HG02884 (cell line): ENCODE data around the gene C3orf52.

ENCODE experiments used
- ATAC-seq: cut with Tn5 transposase; IDR thresholded peaks from one replicate; pipeline ENCODE4 v1.9.1; 2021; ENCODE audit warnings: mild to moderate bottlenecking, moderate library complexity; ENCODE audit not compliant: unreplicated experiment

Gene C3orf52

DNA sequence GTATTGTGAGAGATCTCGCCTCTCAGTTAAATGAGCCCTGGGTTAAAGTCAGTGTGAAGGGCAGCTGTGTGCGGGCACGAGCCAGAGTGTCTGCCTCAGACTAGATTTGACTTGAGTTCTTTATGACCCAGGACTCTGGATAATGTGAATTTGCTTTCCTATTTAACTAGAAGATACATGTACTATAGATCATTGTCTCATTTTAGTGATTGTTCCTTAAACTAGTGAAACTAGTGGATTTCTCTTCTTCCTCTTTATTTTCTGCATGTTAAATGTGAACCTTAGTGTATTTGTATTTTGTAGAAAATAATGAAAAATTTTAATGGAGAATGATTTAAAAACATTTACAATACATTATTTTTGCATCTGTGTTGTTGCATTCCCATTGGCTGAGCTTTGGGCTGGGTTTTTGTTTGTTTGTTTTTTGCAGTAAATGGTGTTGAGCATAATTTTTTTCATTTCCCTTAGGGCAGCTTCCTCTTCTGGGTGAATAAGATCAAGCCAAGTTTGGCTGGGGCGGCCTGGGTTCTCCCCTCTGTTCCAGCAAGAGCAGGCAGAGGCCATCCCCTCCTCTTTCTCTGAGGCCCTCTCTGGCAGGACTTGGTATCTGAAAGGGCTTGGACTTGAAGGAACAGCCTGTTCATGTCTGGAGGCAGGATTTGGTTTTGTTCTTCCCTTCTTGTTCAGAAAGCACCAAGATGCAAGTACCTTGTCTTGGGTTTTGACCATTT is 31.8 kb downstream of the C3orf52 start:
- ATAC-seq = peak; percentile 24

DNA sequence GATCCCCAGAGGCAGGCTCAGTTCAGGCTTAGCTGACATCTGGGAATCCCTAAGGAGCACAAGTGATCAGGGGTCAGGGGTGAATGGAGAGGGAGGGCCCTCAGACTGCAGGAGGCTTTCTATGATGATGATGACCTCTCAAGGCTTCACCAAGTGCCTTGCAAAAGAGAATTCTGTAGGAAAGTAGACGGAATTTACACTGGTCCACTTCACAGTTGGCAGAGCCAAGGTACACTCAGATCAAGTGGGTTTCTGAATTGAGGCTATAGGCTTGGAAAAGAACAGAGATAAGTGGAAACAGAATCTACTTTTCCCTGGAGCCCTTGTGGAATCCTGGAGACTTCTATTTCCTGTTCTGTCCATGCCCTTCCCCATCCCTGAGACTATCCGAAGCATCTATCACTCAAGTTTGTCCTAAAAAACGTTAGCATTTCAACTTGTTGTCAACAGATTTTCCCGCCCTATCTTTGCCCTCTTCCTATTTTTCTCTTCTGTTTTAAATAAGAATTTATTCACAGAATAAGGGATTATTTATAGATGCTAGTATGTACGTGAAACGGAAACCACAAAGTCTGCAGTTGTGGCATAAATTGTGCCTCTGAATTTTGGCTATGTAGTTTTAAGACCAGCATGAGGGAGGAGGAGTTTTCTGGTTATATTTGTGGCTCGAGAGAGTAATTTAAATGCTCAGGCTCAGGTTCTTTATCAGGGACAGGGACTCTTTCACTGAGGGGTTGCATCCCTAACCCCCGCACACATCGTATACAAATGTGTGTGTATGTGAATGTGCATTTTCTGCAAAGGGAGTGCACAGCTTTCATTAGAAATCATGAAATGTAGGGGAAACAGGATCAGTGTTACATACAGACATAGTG is 34.0 kb downstream of the C3orf52 start:
- ATAC-seq = no peak

DNA sequence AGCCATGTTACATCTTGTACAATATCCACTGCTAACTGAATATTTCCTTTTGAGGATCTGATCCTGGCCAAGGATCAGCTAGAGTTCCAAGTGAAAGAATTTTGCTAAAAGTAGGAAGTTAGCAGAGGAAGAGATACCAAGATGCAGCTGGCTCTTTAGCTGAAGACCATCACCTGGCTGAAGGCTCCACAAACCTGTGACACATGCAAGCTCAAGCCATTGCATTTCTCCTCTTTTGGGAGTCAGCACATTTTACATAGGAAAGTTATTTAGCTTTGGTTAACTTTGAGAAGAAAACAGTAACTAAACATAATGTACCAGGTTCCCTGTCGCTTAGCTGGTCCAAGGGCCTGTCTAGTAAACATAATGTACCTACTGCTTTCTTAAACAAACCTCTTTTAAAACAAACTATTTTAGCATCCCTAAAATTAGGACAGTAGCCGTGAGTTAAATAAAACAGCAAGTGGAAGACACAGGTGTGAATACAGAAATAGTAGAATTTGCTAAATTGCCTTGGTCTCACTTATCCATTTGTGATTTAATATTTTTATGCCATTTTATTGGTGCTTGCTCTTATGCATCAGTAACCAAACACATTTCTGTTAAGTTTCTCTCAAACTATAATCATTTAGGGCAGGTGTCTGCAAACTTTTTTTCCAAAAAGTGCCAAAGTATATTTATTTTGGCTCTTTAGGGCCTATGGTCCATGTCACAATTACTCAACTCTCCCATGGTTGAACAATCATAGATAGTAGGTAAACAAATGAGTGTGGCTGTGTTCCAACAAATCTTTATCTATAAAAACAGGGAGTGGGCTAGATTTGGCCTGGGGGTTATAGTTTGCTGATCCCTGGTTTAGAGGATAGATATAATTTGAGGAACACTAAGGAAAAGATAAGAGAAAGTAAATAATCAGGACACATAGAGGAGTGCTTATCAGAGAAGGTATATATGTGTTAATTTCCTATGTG is 35.7 kb downstream of the C3orf52 start:
- ATAC-seq = no peak

GRCh38 chr3:112122870-112123269 is 36.7 kb downstream of the C3orf52 start:
- no peak for ATAC-seq

- ATAC-seq = no peak
Observed at GRCh38 chr3:112123548-112123947, 37.4 kb downstream of the C3orf52 start.

DNA sequence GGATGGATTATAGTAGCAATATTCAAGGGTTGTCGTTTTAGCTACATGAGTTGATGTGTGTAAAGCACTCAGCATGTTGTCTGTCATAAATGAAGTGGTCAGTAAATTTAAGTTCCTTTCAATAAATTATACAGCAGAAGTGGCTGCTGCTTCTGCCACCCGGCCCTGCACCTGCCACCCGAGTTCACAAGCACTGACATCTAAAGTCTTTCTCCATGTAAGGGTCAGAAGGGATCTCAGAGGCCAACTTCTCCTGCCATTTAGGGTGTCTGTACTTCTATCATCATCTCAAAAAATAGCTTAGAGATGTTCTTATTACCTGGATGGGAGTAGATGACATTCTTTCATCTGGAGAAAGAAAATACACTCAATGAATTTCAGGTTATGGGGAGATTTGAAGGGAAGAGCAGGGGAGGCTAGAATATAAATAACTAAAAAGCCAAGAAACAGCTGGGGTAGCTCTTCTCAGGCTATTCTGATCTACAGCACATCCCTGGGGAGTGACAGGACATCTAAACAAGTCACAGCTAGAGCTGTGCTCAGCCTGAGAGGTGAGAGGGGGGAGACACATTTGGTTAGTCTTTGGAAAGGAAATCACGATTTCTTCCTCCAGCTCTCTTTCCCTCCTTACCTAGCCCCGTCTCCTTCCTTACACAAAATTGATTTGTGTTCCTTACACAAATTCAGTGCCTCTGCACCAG is 38.9 kb downstream of the C3orf52 start:
- no peak for ATAC-seq

DNA sequence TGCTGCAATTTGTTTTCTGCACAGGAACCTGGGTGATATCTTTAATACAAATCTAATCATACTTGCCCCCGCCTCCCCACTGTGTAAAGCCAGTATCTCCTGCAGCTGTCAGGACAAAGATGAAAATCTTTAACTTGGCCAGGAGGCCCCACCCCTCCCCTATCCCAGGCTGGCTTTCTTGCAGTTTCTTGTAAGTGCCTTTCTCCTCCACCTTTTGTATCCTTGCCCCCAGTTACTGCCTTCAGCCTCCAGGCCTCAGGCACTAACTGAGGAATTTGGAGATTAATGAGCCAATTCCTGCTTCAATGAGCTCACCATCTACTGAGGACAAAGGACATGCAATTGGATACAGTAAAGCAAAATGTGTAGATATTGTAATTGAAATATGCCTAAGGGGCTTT is 40.3 kb downstream of the C3orf52 start:
- ATAC-seq = no peak

- no peak for ATAC-seq
Observed at GRCh38 chr3:112127522-112128494, 41.6 kb downstream of the C3orf52 start.

- ATAC-seq = peak; percentile 42
Observed at GRCh38 chr3:112128843-112129727, 42.9 kb downstream of the C3orf52 start.

- no peak for ATAC-seq
Observed at GRCh38 chr3:112129925-112130637, 43.9 kb downstream of the C3orf52 start.

- no peak for ATAC-seq
Observed at GRCh38 chr3:112130638-112130993, 44.4 kb downstream of the C3orf52 start.

- no peak for ATAC-seq
Observed at GRCh38 chr3:112131111-112131510, 44.9 kb downstream of the C3orf52 start.

DNA sequence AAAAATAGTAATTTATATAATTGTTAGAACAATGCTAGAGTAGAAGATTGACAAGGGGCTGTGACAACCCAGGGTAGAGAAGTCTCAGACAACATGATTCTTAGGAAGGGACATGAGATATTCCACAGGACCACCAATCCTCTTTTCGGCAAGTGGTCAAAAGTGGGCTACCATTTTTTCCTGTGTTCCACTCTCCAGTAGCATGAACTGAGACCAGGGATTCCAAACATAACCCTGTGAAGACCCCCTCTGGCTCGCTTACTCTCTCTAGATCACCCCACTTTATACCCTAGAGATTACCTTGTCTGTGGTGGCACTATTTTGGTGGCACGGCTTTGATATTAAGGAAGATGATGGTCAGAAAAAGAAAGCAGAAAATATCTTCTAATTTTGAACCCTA is 45.9 kb downstream of the C3orf52 start:
- no peak for ATAC-seq

DNA sequence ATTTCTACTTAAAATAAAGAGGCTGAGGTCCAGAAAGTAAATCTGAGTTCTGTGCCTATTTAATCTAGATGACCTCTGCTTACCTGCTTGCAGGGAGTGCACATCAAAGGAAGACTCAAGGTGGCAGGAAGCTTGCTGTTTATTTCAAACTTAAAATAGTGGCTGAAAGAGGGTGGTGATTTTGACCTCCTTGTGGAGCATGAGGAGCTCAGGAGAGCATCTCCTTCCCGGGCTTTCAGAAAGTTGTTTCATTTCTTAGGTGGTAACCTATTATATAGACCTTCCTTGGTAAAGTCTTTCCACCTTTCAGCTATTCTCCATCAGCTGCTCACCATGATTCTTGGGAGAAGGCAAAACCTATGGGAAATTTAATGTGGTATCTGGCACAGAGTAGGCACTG is 46.4 kb downstream of the C3orf52 start:
- ATAC-seq = no peak

DNA sequence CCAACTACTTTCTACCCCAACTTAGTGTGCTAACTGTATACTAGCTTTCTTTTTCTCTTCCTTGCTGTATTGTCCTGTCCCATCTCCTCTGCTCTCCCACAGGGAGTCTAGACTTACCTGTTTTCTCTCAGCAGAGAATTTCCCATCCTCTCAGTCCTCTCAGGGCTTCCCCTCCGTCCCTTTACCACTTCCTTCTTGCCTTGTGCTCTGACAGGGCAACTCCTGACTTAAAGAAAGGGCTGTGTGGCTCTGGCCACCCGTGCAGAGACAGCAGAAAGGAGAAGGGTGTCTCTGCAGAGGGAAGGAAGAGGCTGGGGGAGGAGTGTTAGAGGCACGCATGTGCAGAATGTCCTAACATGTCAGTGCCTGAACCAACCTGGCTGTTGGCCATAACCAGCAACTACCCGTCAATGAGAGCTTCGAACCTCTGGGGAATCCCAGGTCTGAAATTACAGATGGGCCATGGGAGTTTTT is 46.8 kb downstream of the C3orf52 start, which contains the start of gene GCSAM:
TSS of gene GCSAM (minus strand) at position 274 of the 474 bp plus-strand sequence. CDS start at position 146, 128 bp downstream.
- ATAC-seq = peak; percentile 67

DNA sequence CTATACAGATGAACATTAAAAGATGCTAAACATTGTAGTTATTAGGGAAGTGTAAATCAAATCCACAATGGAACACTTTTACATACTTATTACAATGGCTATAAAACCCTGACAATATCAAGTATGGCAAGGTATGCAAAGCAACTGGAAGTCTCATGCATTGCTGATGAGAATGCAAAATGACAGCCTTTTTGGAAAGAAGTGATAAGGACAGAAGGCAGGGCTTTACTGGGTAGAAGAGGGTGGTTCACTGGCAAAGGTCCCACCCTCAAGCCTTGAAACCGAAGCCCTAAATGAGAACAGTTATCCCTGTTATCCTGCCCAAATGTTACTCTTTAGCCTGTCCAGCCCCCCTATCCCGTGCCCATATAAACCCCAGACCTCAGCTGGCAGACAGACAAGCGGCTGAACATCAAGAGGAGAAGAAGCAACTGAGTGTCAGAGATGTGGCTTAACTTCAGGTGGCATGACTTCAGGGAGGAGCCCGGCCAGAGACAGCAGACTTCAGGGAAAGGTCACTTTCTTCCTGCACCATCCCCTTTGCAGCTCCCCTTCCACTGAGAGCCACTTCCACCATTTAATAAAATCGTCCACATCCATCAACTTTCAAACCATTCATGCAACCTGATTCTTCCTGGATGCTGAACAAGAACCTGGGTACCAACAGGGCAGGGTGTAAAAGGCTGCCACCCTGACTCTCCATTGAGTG is 47.6 kb downstream of the C3orf52 start:
- ATAC-seq = no peak
